ENCODE measurements around the gene C2orf80. TPM values are rescaled to one million over a fixed set of nuclear protein-coding genes. Genes with fewer than 3 reads are reported as not detected.

Gene C2orf80
- total RNA-seq, 1 donor from 2014 or later, result not detected

Other genes starting within 250 kb of the C2orf80 start
- 6.3 and 11.2 TPM in 2 replicates for gene PLEKHM3, start 164.5 kb downstream of the C2orf80 start, total RNA-seq
- gene CRYGD, start 65.5 kb downstream of the C2orf80 start, total RNA-seq, result not detected in 2 replicates
- gene CRYGC, start 60.2 kb downstream of the C2orf80 start, total RNA-seq, result not detected in 2 replicates
- not detected in 2 replicates for gene CRYGB, start 43.9 kb downstream of the C2orf80 start, total RNA-seq
- not detected in 2 replicates for gene CRYGA, start 26.4 kb downstream of the C2orf80 start, total RNA-seq
- gene IDH1, start 65.0 kb upstream of the C2orf80 start, total RNA-seq, result 98.9 and 108 TPM in 2 replicates
- 24.2 and 29.1 TPM in 2 replicates for gene PIKFYVE, start 76.2 kb upstream of the C2orf80 start, total RNA-seq
- gene PTH2R, start 216.8 kb upstream of the C2orf80 start, total RNA-seq, result not detected in 2 replicates

Measured in kidney epithelial cell (primary cell).